ENCODE results near the gene SMAP1.

The SMAP1 gene

GRCh38 chr6:70675822-70676221 lies 8.1 kb downstream of the SMAP1 start:
- no peak for DNase-seq (ENCODE audit: low read depth)
- no peak overlapping the region for H3K4me3 ChIP-seq (ENCODE audit: low read depth, low read length)
- TF ChIP-seq, protein P1, sequence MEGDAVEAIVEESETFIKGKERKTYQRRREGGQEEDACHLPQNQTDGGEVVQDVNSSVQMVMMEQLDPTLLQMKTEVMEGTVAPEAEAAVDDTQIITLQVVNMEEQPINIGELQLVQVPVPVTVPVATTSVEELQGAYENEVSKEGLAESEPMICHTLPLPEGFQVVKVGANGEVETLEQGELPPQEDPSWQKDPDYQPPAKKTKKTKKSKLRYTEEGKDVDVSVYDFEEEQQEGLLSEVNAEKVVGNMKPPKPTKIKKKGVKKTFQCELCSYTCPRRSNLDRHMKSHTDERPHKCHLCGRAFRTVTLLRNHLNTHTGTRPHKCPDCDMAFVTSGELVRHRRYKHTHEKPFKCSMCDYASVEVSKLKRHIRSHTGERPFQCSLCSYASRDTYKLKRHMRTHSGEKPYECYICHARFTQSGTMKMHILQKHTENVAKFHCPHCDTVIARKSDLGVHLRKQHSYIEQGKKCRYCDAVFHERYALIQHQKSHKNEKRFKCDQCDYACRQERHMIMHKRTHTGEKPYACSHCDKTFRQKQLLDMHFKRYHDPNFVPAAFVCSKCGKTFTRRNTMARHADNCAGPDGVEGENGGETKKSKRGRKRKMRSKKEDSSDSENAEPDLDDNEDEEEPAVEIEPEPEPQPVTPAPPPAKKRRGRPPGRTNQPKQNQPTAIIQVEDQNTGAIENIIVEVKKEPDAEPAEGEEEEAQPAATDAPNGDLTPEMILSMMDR (IDR thresholded peaks at IDR 0.05; ENCODE audit: control insufficient read depth, extremely low read depth, insufficient read depth), result no peak

- TF ChIP-seq, protein P1 (IDR thresholded peaks at IDR 0.05; ENCODE audit: control insufficient read depth, extremely low read depth, insufficient read depth), result no peak
- H3K4me3 ChIP-seq (ENCODE audit: low read depth, low read length), result no peak overlapping the region
- no peak for DNase-seq (ENCODE audit: low read depth)
Observed at GRCh38 chr6:70676821-70677220, 9.1 kb downstream of the SMAP1 start.

DNA sequence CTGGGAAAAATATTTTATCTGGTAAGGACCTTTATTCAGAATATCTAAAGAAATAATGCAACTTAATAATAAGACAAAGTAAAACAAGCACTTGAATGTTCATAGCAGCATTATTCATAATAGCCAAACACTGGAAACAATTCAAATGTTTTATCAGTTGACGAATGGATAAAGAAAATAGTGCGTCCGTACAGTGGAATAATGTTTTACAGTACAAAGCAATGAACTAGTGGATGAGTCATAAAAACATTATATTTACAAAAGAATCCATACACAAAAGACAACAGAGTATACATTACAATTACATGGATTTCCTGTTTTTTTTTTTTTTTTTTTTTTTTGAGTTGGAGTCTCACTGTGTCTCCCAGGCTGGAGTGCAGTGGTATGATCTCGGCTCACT lies 12.7 kb downstream of the SMAP1 start:
- no peak overlapping the region for H3K4me3 ChIP-seq (ENCODE audit: low read depth, low read length)
- TF ChIP-seq, protein P1 (IDR thresholded peaks at IDR 0.05; ENCODE audit: control insufficient read depth, extremely low read depth, insufficient read depth), result no peak
- DNase-seq (ENCODE audit: low read depth), result no peak

DNA sequence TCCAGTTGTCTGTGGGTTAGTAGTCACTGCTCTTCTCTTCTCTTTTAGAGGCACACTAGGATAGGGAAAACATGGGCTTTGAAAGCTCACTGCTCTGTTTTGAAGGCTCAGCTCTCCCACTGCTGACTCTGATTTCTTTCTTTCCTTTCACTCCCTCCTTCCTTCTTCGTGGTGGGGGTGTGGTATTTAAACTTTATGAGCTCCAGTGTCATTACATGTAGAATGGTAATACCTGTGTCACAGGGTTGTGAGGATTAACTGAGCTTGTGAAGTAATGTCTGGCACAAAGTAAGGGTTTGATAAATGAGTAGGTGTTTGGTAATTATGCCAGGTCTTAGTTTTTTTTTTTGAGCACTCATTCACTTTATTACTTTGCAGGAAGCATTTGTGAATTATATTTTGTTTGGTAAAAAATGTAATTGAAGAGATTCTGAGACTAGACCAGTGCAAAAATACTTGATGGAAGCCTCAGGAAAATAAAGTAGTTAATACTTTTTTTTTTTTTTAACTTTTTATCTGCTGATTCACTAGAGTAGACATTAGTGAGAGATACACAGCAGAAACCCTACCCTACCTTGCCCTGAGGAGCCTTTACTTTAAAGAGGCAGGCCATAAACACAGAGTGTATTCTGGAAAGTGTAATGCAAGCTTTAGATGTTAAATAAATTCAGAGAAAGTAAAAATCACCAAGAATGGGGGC lies 17.3 kb downstream of the SMAP1 start:
- DNase-seq (ENCODE audit: low read depth), result no peak

DNA sequence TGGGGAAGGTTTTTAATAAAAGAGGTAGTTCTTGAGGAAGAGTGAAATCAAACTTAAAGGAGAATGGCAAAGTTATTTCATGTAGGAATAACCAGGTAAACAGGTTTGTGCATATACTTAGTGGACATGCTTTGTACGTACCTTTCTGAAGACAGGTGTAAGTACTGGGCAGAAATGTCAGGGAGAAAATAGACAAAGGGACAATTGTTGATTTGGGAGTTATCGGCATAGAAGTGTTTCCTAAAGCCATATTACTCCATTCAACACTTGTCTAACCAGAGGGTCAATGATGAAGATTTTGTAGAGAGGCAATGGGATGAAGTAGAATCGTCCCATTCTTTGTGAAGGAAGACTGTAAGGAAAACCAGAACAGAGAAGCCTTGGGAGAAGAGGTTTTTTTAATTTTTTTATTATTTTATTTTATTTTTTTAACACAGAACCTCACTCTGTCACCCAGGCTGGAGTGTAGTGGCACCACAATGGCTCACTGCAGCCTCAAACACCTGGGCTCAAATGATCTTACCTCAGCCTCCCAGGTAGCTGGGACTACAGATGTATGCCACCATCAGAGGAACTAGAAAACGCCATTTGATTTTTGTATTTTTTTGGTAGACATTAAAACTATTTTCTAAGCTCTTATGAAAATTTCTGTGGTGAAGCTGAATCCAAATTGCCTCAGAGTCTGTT lies 18.0 kb downstream of the SMAP1 start:
- H3K4me3 ChIP-seq (ENCODE audit: low read depth, low read length), result no peak overlapping the region
- no peak for DNase-seq (ENCODE audit: low read depth)
- TF ChIP-seq, protein P1 (IDR thresholded peaks at IDR 0.05; ENCODE audit: control insufficient read depth, extremely low read depth, insufficient read depth), result no peak

More for the DNA sequence above, 17.3 kb downstream of the SMAP1 start:
- H3K4me3 ChIP-seq (ENCODE audit: low read depth, low read length), result no peak overlapping the region
- TF ChIP-seq, protein P1 (IDR thresholded peaks at IDR 0.05; ENCODE audit: control insufficient read depth, extremely low read depth, insufficient read depth), result no peak

GRCh38 chr6:70686548-70687133 lies 19.0 kb downstream of the SMAP1 start:
- no peak for DNase-seq (ENCODE audit: low read depth)
- H3K4me3 ChIP-seq (ENCODE audit: low read depth, low read length), result no peak overlapping the region
- TF ChIP-seq, protein P1 (IDR thresholded peaks at IDR 0.05; ENCODE audit: control insufficient read depth, extremely low read depth, insufficient read depth), result peak; percentile 50
